Mucosa of descending colon (tissue), 3 donors: ENCODE measurements around the gene DNAI2. TPM values are rescaled to one million over a fixed set of nuclear protein-coding genes. Genes with fewer than 3 reads are reported as not detected.

Source experiments
- ATAC-seq: fragments of 200-7000 bp; cut with Tn5 transposase; one replicate; pipeline ENCODE4 v1.9.1; 2020; ENCODE audit warnings: mild to moderate bottlenecking, moderate library complexity
- DNase-seq, 3 donors: peaks; one replicate each; pipeline ENCODE4 v3.0.0-alpha.2; 2020
- H3K36me3 ChIP-seq: fragments of 200-600 bp; one replicate; pipeline ENCODE4 v1.8.0; 2021; ENCODE audit warnings: low read depth, mild to moderate bottlenecking
- H3K4me1 ChIP-seq: fragments of 200-600 bp; one replicate; pipeline ENCODE4 v1.8.0; 2021; ENCODE audit warnings: low read depth, mild to moderate bottlenecking
- H3K4me3 ChIP-seq: fragments of 200-600 bp; one replicate; pipeline ENCODE4 v1.8.0; 2021; ENCODE audit warnings: mild to moderate bottlenecking
- H3K9me3 ChIP-seq: fragments of 200-600 bp; one replicate; pipeline ENCODE4 v1.8.0; 2021; ENCODE audit warnings: mild to moderate bottlenecking
- CTCF ChIP-seq: fragments of 200-600 bp; IDR thresholded peaks from one replicate; pipeline ENCODE4 v1.8.0; 2022; ENCODE audit warnings: antibody characterized with exemption, mild to moderate bottlenecking
- intact Hi-C, 2 donors: fragments of 100-400 bp; cut with DNase I in 1 of 2; cut with micrococcal nuclease in 1 of 2; formaldehyde crosslinking; loops; one replicate each; pipeline versions ENCODE4 v1.11.0 to v1.11.1; 2022; cut with DNase I, micrococcal nuclease
- total RNA-seq, 3 donors: library from RNA; stranded (reverse); fragmentation: NEBNext Ultra II Directional in 2 of 3; extraction: Animal tissue kit (Norgen Biotek cat#: 25700) in 2 of 3; gene quantifications; one replicate each; pipeline versions ENCODE4 v1.2.1 to v1.2.4, GENCODE V29; 2021 to 2023
- donor health status: DM: no; HTN: no; CAD: no; lungs with moderate emphysema.
- donor health status: DM: no; HTN: no; CAD: no.
- donor health status: DM: no; HTN: yes; CAD: no.

The DNAI2 gene
- total RNA-seq, 3 donors from 2014 or later = not detected

DNA sequence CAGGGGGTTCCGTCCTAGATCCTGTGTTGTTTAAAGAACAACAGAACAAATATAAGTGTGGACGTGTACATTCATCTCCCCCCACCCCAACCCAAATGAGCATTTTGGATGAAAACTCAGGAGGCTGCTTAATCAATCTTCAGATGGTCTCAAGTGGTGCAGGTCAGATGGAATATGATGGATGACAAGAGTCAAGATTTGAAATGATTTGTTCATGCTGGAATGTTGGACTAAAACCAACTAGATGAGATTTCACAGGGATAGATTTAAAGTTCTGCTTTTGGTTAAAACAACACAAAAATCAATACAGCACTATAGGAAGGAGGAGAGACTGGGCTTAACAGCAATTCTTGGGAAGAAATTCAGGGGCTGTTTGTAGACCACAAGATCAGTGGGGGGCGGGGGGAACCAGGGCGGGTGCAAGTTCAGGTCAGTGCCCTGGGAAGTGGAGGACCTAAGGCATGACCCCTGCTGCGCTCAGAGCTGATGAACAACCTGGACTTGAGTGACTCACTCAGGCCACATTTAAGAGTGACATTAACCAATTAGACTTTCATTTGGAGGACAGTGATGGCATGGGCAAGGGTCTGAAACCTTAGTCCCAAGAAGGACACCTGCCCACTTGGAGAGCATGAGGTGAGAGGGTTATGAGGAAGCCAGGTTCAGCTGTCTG lies 45.6 kb upstream of the DNAI2 start:
- intact Hi-C loops = no loop called here
- TF ChIP-seq CTCF = no peak
- DNase-seq (no peak), ATAC-seq (no peak)
- Histone ChIP-seq H3K36me3 (no peaks in the 10 kb centered on the region), H3K9me3 (no peaks in the 10 kb centered on the region), H3K4me1 (no peaks in the 10 kb centered on the region), H3K4me3 (no peak overlapping the region)

DNA sequence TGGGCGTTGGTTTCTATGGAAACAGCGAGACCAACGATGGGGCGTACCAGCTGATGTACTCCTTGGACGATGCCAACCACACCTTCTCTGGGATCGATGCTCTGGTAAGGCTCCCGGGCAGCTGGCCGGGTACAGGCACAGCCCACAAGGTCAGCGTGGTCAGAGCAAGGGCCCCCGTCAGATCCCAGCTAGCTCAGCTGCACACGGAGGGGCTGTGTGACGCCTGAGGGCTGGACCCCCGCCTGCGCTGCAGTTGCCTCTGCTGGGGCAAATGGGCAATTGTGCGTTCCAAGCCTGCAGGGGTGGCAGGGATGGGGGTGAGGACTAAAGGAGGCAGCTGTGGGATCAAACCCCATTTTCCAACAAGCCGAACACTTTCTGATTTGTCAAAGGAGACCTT lies 43.1 kb upstream of the DNAI2 start:
- intact Hi-C loops = no loop called here
- no peak for TF ChIP-seq CTCF
- H3K4me1 ChIP-seq = no peaks in the 10 kb centered on the region
- no peak for DNase-seq
- H3K9me3 ChIP-seq = no peaks in the 10 kb centered on the region
- H3K4me3 ChIP-seq = no peak overlapping the region
- no peaks in the 10 kb centered on the region for H3K36me3 ChIP-seq
- ATAC-seq = no peak

DNA sequence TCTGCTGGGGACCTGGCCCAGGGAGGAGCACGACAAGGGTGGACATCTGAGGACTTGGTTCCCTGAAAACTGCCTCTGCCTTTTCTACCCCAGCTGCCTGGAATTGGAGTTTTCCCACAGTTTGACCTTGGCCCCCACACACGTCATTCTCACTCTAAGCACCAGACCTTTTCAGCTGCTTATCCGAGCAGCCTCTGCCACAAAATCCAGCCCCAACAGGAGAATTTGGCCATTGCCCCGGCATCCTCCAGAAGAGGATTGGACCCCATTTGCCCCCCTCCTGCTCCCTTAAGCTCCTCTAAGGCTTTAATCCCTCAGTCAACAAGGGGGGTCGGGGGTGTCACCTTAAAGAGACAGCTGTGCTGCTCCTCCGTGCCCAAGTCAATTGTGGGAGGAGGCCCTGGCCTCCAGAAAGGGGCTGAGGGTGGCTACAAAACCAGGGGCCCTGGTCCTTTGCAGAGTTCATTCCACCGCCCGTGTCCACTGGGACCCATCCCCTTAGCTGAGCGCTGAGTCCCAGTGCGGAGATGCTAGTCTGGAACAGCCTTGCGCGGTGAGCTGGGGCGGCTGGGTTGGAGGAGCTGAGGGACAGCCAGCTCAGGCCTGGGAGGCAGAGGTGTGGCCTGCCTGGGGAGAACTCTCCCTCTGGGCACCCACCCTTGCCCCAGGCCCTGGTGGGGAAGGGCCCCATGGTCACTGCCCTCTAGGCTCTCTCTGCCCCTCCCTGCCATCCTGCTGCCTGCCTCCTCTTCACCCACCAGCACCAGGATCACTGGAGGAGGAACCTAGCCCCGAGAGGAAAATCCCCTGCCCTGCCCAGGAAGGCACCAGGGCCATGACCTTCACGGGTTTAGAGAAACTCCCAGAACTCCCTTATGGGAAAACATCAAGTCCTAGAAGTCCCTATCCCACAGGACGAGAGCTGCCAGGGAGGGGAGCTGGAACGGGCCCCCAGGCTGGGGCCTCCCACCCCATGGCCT lies 41.8 kb upstream of the DNAI2 start:
- TF ChIP-seq CTCF = no peak
- Histone ChIP-seq H3K36me3 (no peaks in the 10 kb centered on the region), H3K4me3 (no peak overlapping the region), H3K4me1 (no peaks in the 10 kb centered on the region), H3K9me3 (no peaks in the 10 kb centered on the region)
- intact Hi-C loops = no loop called here
- no peak for ATAC-seq
- no peak for DNase-seq

DNA sequence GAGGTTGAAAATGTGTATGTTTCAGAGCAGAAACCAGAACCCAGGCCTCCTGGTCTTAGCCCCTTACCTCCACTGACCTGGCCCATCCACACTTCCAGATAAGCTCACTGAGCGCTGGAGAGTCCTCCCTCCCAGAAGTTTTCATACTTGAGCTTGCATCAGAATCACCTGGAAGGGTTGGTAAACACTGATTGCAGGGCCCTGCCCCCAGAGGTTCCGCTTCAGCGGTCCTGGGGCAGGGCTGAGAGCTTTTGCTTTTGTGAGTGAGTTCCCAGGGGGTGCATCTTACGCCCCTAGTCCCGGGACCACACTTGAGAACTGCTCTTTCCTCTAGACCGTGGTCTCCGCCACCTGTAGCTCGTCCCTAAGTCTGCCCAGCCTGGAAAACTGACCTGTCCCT lies 40.1 kb upstream of the DNAI2 start:
- Histone ChIP-seq H3K4me1 (no peaks in the 10 kb centered on the region), H3K4me3 (no peak overlapping the region), H3K36me3 (no peaks in the 10 kb centered on the region), H3K9me3 (no peaks in the 10 kb centered on the region)
- ATAC-seq (no peak), DNase-seq (no peak)
- no peak for TF ChIP-seq CTCF
- intact Hi-C loops = no loop called here

DNA sequence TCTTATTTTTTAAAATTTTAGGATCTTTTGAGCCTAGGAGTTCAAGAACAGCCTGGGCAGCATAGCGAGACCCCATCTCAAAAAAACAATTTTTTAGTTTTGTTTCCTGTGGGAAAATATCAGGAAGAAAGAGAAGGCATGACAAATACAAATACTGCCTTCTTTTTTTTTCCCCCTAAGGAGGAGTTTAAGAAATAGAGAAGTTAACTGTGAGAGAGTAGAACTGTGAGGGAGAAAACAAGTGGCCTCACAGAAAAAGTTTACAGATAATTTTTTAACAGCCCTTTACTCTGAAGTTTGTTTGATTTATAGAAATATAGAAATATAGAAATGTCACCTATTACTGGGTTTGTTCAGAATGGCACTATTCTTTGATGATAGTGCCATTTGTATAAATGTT lies 39.5 kb upstream of the DNAI2 start:
- DNase-seq (no peak), ATAC-seq (no peak)
- Histone ChIP-seq H3K4me1 (no peaks in the 10 kb centered on the region), H3K4me3 (no peak overlapping the region), H3K9me3 (no peaks in the 10 kb centered on the region), H3K36me3 (no peaks in the 10 kb centered on the region)
- intact Hi-C loops = no loop called here
- TF ChIP-seq CTCF = no peak
